Suprapubic skin (tissue), 4 donors: ENCODE results near the gene PLXNB2. TPM values are rescaled to one million over a fixed set of nuclear protein-coding genes. Genes with fewer than 3 reads are reported as not detected.

Experiments
- DNase-seq, 2 donors: peaks; one replicate each; pipeline ENCODE4 v3.0.0-alpha.2; 2019; ENCODE audit warnings: low spot score in 2 of 2
- H3K27ac ChIP-seq: fragments of 200-600 bp; sonication (generic); one replicate; pipeline ENCODE4 v1.5.1; 2019
- H3K27me3 ChIP-seq: fragments of 200-600 bp; sonication (generic); one replicate; pipeline ENCODE4 v1.5.1; 2019
- H3K36me3 ChIP-seq: fragments of 200-600 bp; sonication (generic); one replicate; pipeline ENCODE4 v1.5.1; 2019
- H3K4me1 ChIP-seq: fragments of 200-600 bp; sonication (generic); one replicate; pipeline ENCODE4 v1.5.1; 2019
- H3K4me3 ChIP-seq: fragments of 200-600 bp; sonication (generic); one replicate; pipeline ENCODE4 v1.5.1; 2019; ENCODE audit warnings: mild to moderate bottlenecking
- H3K9me3 ChIP-seq: fragments of 200-600 bp; sonication (generic); one replicate; pipeline ENCODE4 v1.5.1; 2019
- CTCF ChIP-seq, 2 donors: fragments of 200-600 bp in 1 of 2; fragments of 450-650 bp in 1 of 2; sonication (generic) in 1 of 2; IDR thresholded peaks; one replicate each; pipeline ENCODE4 v1.5.1; 2016 to 2019; ENCODE audit warnings: antibody characterized with exemption in 2 of 2, mild to moderate bottlenecking in 1 of 2, moderate library complexity in 1 of 2
- EP300 ChIP-seq: sonication (generic); formaldehyde crosslinking; IDR thresholded peaks from one replicate; pipeline ENCODE4 v1.6.1; 2017; ENCODE audit warnings: antibody characterized with exemption
- POLR2A ChIP-seq, 2 donors: fragments of 450-650 bp; IDR thresholded peaks; one replicate each; pipeline ENCODE4 v1.6.1; 2017; ENCODE audit warnings: antibody characterized with exemption in 2 of 2, mild to moderate bottlenecking in 2 of 2, moderate library complexity in 2 of 2
- POLR2AphosphoS5 ChIP-seq, 3 donors: sonication (generic); formaldehyde crosslinking; IDR thresholded peaks; one replicate each; pipeline ENCODE4 v1.6.1; 2017; ENCODE audit warnings: antibody characterized with exemption in 3 of 3
- WGBS: methylation state at CpG from one replicate; pipeline ENCODE4 v1.1.5; 2018; 5-methylcytosine and 5-hydroxymethylcytosine counted together
- total RNA-seq, 4 donors: library from RNA; depleted of rRNA; stranded (reverse); fragments of >200 nt; gene quantifications; one replicate each; pipeline ENCODE4 v1.1.0, GENCODE V29; 2016

Gene PLXNB2
- total RNA-seq, 4 donors from 2014 or later, result 117 to 231 (median 192) TPM

- Histone ChIP-seq H3K4me3 (no peak overlapping the region), H3K27me3 (peaks cover 45% of the 10 kb centered on the region), H3K36me3 (no peaks in the 10 kb centered on the region), H3K4me1 (peaks cover 18% of the 10 kb centered on the region), H3K9me3 (no peaks in the 10 kb centered on the region), H3K27ac (no peak overlapping the region)
- DNase-seq, result no peak
- WGBS, result 88% methylated on average over 6 of the region's 12 CpGs
- no peak for TF ChIP-seq POLR2A (IDR thresholded peaks at IDR 0.05)
- TF ChIP-seq CTCF (IDR thresholded peaks at IDR 0.05), result no peak
- no peak for TF ChIP-seq EP300
- TF ChIP-seq POLR2AphosphoS5 (IDR thresholded peaks at IDR 0.05), result no peak
These were observed 51.1 kb downstream of the PLXNB2 start for GRCh38 chr22:50256258-50256862.

GRCh38 chr22:50255607-50256006 lies 51.8 kb downstream of the PLXNB2 start:
- no peaks in the 10 kb centered on the region for H3K36me3 ChIP-seq
- peaks cover 38% of the 10 kb centered on the region for H3K27me3 ChIP-seq
- TF ChIP-seq EP300, result no peak
- no peak for TF ChIP-seq POLR2A (IDR thresholded peaks at IDR 0.05)
- TF ChIP-seq CTCF (IDR thresholded peaks at IDR 0.05), result no peak
- TF ChIP-seq POLR2AphosphoS5 (IDR thresholded peaks at IDR 0.05), result no peak
- H3K9me3 ChIP-seq, result no peaks in the 10 kb centered on the region
- WGBS, result 90% methylated on average over 2 of the region's 17 CpGs
- no peak overlapping the region for H3K27ac ChIP-seq
- DNase-seq, result no peak
- no peak overlapping the region for H3K4me3 ChIP-seq
- peaks cover 19% of the 10 kb centered on the region for H3K4me1 ChIP-seq

GRCh38 chr22:50255099-50255498 lies 52.3 kb downstream of the PLXNB2 start:
- H3K36me3 ChIP-seq, result no peaks in the 10 kb centered on the region
- H3K27ac ChIP-seq, result no peak overlapping the region
- H3K4me1 ChIP-seq, result peaks cover 19% of the 10 kb centered on the region
- no peak for TF ChIP-seq POLR2A (IDR thresholded peaks at IDR 0.05)
- TF ChIP-seq POLR2AphosphoS5 (IDR thresholded peaks at IDR 0.05), result no peak
- no peak for TF ChIP-seq EP300
- TF ChIP-seq CTCF (IDR thresholded peaks at IDR 0.05), result no peak
- 82% methylated on average over 11 of the region's 19 CpGs for WGBS
- DNase-seq, result no peak
- peaks cover 33% of the 10 kb centered on the region for H3K27me3 ChIP-seq
- H3K9me3 ChIP-seq, result no peaks in the 10 kb centered on the region
- no peak overlapping the region for H3K4me3 ChIP-seq

- DNase-seq, result no peak
- H3K4me1 ChIP-seq, result peaks cover 30% of the 10 kb centered on the region
- no peak for TF ChIP-seq CTCF (IDR thresholded peaks at IDR 0.05)
- TF ChIP-seq EP300, result no peak
- no peak for TF ChIP-seq POLR2A (IDR thresholded peaks at IDR 0.05)
- no peak for TF ChIP-seq POLR2AphosphoS5 (IDR thresholded peaks at IDR 0.05)
- no peak overlapping the region for H3K27ac ChIP-seq
- H3K4me3 ChIP-seq, result no peak overlapping the region
- no peaks in the 10 kb centered on the region for H3K36me3 ChIP-seq
- H3K27me3 ChIP-seq, result peaks cover 21% of the 10 kb centered on the region
- no peaks in the 10 kb centered on the region for H3K9me3 ChIP-seq
- 76% methylated on average over 3 of the region's 8 CpGs for WGBS
These were observed 53.5 kb downstream of the PLXNB2 start for GRCh38 chr22:50253941-50254340.

- peaks cover 37% of the 10 kb centered on the region for H3K4me1 ChIP-seq
- DNase-seq, result no peak
- no peaks in the 10 kb centered on the region for H3K36me3 ChIP-seq
- no peaks in the 10 kb centered on the region for H3K9me3 ChIP-seq
- no peak overlapping the region for H3K4me3 ChIP-seq
- peaks cover 16% of the 10 kb centered on the region for H3K27me3 ChIP-seq
- H3K27ac ChIP-seq, result no peak overlapping the region
- WGBS, result 38% methylated on average over 1 of the region's 22 CpGs
- TF ChIP-seq POLR2A (IDR thresholded peaks at IDR 0.05) (no peak), EP300 (no peak), POLR2AphosphoS5 (IDR thresholded peaks at IDR 0.05) (no peak), CTCF (IDR thresholded peaks at IDR 0.05) (no peak)
These were observed 54.2 kb downstream of the PLXNB2 start for GRCh38 chr22:50253046-50253915.
